IPS DF 19.7 (cell line): Measurements from ENCODE around the gene OR51M1.

ENCODE experiments used
- DNase-seq: peaks from one replicate; pipeline ENCODE4 v3.0.0-alpha.2; 2013; ENCODE audit warnings: low read depth, low spot score

The OR51M1 gene

GRCh38 chr11:5390210-5390609 is 6.6 kb downstream of the OR51M1 start:
- DNase-seq = no peak

GRCh38 chr11:5394091-5394490 is 10.5 kb downstream of the OR51M1 start:
- DNase-seq = no peak

GRCh38 chr11:5398936-5399335 is 15.3 kb downstream of the OR51M1 start:
- no peak for DNase-seq

GRCh38 chr11:5405173-5405572 is 21.6 kb downstream of the OR51M1 start:
- DNase-seq = no peak

GRCh38 chr11:5420993-5421392 is 37.4 kb downstream of the OR51M1 start:
- no peak for DNase-seq

GRCh38 chr11:5421811-5422210 is 38.2 kb downstream of the OR51M1 start, which contains the start of gene OR51Q1:
Gene OR51Q1, plus strand, starts transcription at chr11:5422111. Its CDS starts 90 bp downstream, at chr11:5422201.
- DNase-seq = no peak

GRCh38 chr11:5423131-5423530 is 39.5 kb downstream of the OR51M1 start:
- DNase-seq = no peak

- no peak for DNase-seq
Measured at GRCh38 chr11:5441414-5441813, 57.8 kb downstream of the OR51M1 start, which contains the start of gene OR51I1. Gene OR51I1, minus strand, starts transcription at chr11:5441514. Its CDS starts 0 bp downstream, at chr11:5441514.
